ENCODE results near the gene LOX.

The LOX gene

DNA sequence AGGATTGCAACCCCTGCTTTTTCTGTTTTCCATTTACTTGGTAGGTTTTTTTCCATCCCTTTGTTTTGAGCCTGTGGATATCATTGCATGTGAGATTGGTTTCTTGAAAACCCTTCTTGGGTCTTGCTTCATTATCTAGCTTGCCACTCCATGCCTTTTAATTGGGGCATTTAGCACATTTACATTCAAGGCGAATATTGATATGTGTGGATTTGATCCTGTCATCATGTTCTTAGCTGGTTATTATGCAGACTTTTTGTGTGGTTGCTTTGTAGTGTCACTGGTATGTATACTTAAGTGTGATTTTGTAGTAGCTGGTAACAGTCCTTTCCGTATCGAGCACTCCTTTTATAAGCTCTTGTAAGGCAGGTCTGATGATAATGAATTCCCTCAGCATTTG, 26.5 kb downstream of the LOX start:
- no peak for DNase-seq

DNA sequence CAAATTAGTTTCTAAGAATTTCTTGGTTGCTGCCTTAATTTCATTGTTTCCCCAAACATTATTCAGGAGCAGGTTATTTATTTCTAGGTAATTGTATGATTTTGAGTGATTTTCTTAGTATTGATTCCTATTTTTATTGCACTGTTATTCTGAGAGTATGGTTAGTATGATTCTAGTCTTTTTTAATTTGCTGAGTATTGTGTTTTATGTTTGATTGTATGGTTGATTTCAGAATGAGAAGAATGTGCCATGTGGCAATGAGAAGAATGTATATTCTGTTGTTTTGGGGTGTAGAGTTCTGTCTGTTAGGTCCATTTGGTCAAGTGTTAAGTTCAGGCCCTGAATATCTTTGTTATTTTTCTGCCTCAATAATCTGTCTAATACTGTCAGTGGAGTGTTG, 27.1 kb downstream of the LOX start:
- no peak for DNase-seq

- DNase-seq, result no peak
These were observed 37.3 kb downstream of the LOX start for GRCh38 chr5:122040636-122041302.

DNA sequence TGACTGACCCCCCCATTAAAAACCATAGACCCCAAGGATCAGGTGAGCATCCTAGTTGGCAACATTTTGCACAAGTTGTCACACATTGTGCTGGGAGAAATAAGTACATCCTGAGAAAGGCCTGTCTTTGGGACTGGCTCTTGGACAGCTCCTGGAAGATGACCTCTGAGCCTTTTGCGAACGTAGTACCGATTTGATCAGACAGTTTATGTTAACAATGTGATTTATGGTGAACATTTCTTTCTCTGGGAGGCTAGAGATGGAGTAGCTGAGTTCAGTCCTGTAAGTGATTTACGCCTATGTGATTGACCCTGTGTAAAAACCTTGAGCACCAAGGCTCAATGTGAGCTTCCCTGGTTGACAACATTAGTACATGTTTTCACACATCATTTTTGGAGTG, 41.7 kb downstream of the LOX start:
- DNase-seq, result no peak

- no peak for DNase-seq
These were observed 42.1 kb downstream of the LOX start for GRCh38 chr5:122035913-122036312.

DNA sequence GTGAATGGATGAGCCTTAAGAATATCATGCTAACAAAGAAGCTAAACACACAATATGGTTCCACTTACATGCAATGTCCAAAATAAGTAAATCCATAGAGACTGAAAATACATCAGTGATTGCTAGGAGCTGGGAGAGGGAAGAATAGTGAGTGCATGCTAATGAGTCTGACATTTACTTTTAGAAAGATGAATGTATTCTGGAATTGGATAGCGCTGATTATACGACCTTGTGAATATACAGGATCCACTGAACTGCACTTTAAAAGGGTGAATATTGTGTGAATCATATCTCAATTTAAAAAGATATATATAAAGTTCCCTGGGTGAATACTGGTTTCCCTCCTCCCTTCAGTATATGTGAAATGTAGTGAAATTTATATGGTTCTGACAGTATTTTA, 46.2 kb downstream of the LOX start:
- DNase-seq, result no peak

GRCh38 chr5:122030251-122030650, 47.8 kb downstream of the LOX start:
- no peak for DNase-seq

- DNase-seq, result no peak
These were observed 48.2 kb downstream of the LOX start for GRCh38 chr5:122029818-122030217.

- DNase-seq, result no peak
These were observed 55.1 kb downstream of the LOX start for GRCh38 chr5:122022966-122023365.

GRCh38 chr5:122019919-122020590, 58.0 kb downstream of the LOX start:
- DNase-seq, result no peak

- no peak for DNase-seq
These were observed 62.6 kb downstream of the LOX start for GRCh38 chr5:122015471-122015870.

DNA sequence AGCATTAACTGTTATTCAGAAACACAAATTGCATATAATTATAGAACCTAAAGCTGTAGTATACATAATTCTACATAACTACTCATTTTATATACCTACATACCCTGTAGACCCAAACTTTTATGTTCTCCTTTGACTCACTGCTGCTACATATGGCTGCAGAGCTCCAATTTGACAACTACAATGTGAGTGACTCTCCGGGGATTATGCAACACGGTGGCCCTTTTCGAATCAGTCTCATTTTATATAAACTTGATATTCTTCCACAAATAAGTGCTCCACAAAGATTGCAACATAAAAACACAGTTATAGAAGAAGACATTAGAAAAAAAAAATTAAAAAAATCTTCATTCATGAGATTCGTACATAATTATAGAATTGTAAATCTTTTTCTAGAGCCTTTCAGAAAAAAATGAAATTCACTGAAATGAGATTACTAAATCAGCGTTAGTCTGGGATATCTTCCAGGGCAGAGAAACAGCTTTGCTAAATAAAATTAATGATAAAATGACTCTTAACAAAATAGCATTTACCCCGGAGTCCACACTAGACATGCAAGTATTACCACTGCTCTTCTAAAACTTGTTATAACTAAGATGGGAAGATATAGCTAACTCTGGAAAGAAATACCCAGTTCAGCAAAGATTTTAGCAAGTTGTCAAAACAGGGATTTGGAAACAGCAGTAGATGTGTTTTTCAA, 63.7 kb downstream of the LOX start:
- DNase-seq, result no peak

All from central memory CD4-positive, alpha-beta T cell (primary cell).